ENCODE measurements around the gene PTPRU. TPM values are rescaled to one million over a fixed set of nuclear protein-coding genes. Genes with fewer than 3 reads are reported as not detected.
"Not testable (repeated sequence)": the region's sequence is repeated elsewhere in the genome, so short reads cannot be mapped to it uniquely, and the experiment has no call there.

The PTPRU gene
- total RNA-seq, 3 donors from 2014 or later, result 1.8 to 14.3 (median 2.2) TPM

- ATAC-seq (no peak), DNase-seq (no peak)
- intact Hi-C loops (cut with DNase I, micrococcal nuclease), result no loop called here
- Histone ChIP-seq H3K36me3 (ENCODE audit: low read depth) (no peaks in the 10 kb centered on the region), H3K9me3 (no peaks in the 10 kb centered on the region), H3K4me3 (no peak overlapping the region), H3K4me1 (ENCODE audit: low read depth) (no peaks in the 10 kb centered on the region)
- no peak for TF ChIP-seq CTCF (IDR thresholded peaks at IDR 0.05)
These were observed 72.8 kb downstream of the PTPRU start for GRCh38 chr1:29309075-29309474.

GRCh38 chr1:29309621-29310020 is 73.3 kb downstream of the PTPRU start:
- H3K4me3 ChIP-seq, result no peak overlapping the region
- ATAC-seq, result no peak
- no peaks in the 10 kb centered on the region for H3K4me1 ChIP-seq (ENCODE audit: low read depth)
- H3K36me3 ChIP-seq (ENCODE audit: low read depth), result no peaks in the 10 kb centered on the region
- H3K9me3 ChIP-seq, result no peaks in the 10 kb centered on the region
- no peak for TF ChIP-seq CTCF (IDR thresholded peaks at IDR 0.05)
- intact Hi-C loops (cut with DNase I, micrococcal nuclease), result no loop called here
- DNase-seq, result no peak

- Histone ChIP-seq H3K4me1 (ENCODE audit: low read depth) (no peaks in the 10 kb centered on the region), H3K36me3 (ENCODE audit: low read depth) (no peaks in the 10 kb centered on the region), H3K4me3 (no peak overlapping the region), H3K9me3 (no peaks in the 10 kb centered on the region)
- intact Hi-C loops (cut with DNase I, micrococcal nuclease), result no loop called here
- DNase-seq, result no peak
- no peak for ATAC-seq
- no peak for TF ChIP-seq CTCF (IDR thresholded peaks at IDR 0.05)
These were observed 74.4 kb downstream of the PTPRU start for GRCh38 chr1:29310616-29311180.

GRCh38 chr1:29311352-29312030 is 75.2 kb downstream of the PTPRU start:
- TF ChIP-seq CTCF (IDR thresholded peaks at IDR 0.05), result no peak
- intact Hi-C loops (cut with DNase I, micrococcal nuclease), result no loop called here
- no peak overlapping the region for H3K4me3 ChIP-seq
- DNase-seq (no peak), ATAC-seq (peak; percentile 11)
- H3K36me3 ChIP-seq (ENCODE audit: low read depth), result no peaks in the 10 kb centered on the region
- H3K9me3 ChIP-seq, result no peaks in the 10 kb centered on the region
- H3K4me1 ChIP-seq (ENCODE audit: low read depth), result no peaks in the 10 kb centered on the region

- Histone ChIP-seq H3K4me3 (no peak overlapping the region), H3K36me3 (ENCODE audit: low read depth) (no peaks in the 10 kb centered on the region), H3K4me1 (ENCODE audit: low read depth) (no peaks in the 10 kb centered on the region), H3K9me3 (no peaks in the 10 kb centered on the region)
- DNase-seq (no peak), ATAC-seq (no peak)
- TF ChIP-seq CTCF (IDR thresholded peaks at IDR 0.05), result no peak
- intact Hi-C loops (cut with DNase I, micrococcal nuclease), result no loop called here
These were observed 76.4 kb downstream of the PTPRU start for GRCh38 chr1:29312469-29313461.

GRCh38 chr1:29314685-29315084 is 78.4 kb downstream of the PTPRU start:
- intact Hi-C loops (cut with DNase I, micrococcal nuclease); DNase-seq; H3K4me1 ChIP-seq (ENCODE audit: low read depth); H3K9me3 ChIP-seq; H3K4me3 ChIP-seq; H3K36me3 ChIP-seq (ENCODE audit: low read depth); ATAC-seq: not testable (repeated sequence)

Data from mucosa of descending colon (tissue), 3 donors.